GM18499 (cell line): ENCODE data around the gene ADAM12.

ENCODE experiments used
- ATAC-seq: cut with Tn5 transposase; IDR thresholded peaks from one replicate; pipeline ENCODE4 v1.9.1; 2021; ENCODE audit warnings: moderate number of reproducible peaks; ENCODE audit not compliant: insufficient read depth, unreplicated experiment

The ADAM12 gene

DNA sequence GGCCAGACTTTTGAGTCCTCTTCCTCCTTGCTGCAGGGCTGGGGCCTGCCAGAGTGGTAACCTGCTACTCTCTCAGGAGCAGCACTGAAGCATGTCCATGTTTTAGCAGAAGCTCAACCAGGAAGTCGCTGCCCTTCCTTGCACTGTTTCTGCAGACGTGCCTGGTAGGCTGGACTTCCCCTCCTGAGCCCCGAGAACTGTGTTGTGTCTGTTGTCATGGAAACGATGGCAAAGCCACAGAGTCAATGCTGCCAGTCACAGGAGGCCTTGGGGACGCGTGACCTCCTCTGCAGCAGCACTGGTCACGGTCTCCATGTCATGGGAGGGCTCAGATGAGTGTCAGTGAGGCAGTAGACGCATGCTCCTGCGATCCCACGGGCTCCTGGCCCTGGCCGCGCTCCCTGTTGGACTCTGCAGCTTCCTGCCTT, 346.5 kb downstream of the ADAM12 start:
- peak; percentile 99 for ATAC-seq

DNA sequence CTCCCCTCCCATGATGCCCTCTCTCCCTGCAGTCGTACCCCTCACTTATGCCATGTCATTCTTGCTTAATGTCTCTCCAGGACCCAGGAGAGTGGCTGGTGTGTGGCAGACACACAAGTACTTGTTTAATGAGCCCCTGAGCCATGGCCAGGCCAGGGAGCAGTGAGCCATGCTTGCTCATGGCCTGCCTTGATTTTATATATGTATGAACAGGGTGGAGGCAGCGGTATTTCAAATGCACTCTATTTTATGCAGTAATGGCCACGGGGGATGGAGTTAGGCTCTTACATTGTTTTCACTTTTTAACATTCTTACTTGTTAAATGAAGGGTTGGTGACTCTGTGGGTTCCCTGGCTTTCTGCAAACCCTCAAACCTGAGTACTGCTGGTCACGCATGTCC, 347.2 kb downstream of the ADAM12 start:
- no peak for ATAC-seq

DNA sequence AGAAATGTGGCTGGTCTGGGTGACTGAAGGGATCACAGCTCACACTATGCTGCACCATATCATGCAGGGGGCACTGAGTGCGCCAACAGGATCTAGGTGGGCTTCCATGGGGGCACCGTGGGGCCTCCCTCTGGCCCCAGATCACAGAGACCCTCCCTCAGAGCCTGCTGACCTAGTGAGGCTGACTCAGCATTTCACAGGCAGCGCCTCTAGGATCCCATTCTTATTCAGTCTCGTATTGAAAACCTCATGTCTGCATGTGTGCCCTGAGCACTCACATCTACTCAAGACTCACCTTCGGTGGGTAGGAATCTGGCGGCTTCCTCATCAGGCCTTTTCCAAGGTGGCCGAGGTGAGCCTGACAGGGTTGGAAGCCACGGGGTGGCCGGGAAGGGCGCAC, 350.3 kb downstream of the ADAM12 start:
- no peak for ATAC-seq

DNA sequence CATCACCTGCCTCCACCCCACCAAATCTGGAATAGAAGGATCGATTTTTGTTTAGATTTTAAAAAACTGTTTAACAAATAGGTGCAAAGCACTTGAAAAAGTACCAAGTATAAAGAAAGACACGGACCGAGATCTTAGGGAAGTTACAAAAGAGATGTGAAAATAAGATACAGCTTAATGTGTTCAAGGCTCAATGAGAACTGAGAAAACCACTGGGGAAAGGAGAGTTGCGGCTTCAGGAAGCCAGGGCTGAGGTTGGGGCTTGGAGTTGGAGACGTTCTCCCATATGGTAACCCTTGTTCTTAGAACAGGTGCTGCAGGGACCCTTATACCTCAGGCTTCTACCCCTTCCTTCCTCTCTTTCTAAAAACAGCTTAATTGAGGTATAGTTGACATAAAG, 351.8 kb downstream of the ADAM12 start:
- no peak for ATAC-seq

DNA sequence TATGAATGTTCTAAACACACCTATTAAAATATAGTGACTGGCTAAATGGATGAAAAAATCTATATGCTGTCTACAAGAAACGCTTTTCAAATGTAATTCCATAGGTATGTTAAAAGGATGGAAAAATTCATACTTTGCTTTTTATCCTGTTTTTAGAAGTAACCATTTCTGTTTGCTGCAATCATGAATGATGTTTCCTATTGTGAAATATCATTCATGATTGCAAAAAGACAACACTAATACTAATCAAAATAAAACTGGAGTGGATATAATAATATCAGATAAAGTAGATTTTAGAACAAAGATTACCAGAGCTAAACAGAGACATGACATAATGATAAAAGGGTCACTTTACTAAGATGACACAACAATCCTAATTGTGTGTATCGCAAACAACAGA, 353.7 kb downstream of the ADAM12 start:
- no peak for ATAC-seq

DNA sequence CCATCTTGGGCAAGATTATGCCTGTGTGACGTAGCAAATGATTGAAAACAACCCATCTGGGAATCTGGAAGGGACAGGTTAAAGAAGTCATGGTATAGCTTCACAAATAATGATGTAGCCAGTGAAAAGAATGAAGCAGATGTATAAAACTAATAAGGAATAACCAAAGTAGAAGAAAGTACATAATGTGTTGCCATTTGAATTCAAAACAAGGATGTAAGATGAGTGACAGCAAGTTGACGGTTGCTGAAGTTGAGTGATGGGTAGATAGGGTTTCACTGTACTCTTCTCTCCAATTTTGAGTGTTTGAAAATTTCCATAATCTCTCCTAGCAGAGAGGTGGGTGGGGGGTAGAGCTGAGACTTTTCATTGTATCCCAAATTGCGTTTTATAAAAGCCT, 358.3 kb downstream of the ADAM12 start:
- ATAC-seq = no peak

DNA sequence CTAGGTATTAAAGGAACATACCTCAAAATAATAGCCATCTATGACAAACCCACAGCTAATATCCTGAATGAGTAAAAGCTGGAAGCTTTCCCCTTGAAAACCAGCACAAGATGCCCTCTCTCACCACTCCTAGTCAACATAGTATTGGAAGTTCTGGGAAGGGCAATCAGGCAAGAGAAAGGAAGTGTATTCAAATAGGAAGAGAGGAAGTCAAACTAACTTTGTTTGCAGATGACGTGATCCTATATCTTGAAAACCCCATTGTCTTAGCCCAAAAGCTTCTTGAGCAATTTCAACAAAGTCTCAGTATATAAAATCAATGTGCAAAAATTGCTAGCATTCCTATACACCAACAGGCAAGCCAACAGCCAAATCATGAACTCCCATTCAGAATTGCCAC, 360.6 kb downstream of the ADAM12 start:
- no peak for ATAC-seq

DNA sequence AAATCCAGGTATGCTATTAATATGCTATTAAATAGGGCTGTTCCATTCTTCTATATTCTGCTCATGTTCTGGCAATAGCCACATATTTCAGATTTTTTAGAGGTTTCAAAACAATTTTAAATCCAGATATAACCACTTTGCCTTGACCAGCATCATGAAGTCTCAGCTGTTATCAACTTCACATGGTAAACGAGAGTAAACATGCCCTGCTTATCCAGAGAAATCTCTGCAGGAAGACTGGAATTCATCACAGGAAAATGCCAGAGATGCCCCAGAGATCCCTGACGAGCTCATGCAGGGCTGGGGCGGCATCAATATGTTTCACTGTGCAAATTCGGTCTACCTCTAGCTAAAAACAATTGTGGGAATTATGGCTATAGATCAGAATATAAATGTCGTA, 365.4 kb downstream of the ADAM12 start:
- no peak for ATAC-seq

DNA sequence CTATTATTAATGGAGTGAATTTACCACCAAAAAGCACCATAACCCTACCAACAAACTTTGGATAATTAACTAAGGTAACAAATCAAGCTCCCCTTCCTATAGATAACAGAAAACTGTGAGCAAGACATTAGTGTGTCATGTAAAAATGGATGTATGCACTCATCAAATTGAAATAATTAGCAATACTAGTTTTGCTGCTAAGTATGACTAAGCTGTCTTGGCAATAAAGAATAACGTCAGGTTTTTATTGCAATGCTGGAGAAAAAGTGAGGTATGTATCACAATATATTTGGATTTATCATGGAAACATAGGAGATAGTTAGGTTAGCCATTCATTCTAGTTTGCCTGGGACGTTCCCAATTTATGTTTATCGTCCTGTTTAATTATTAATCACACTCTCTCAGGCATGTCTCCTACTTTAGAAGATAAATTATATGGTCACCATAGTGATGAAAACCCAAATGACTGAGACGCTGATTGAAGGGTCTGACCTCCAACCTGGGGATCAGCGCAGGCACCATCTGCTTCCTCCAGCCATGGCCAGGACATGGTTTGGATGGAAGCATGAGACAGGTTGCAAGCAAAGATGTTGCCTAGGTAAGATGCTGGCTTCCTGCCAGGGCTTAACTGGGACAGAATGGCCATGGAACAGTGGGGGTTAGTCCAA, 366.3 kb downstream of the ADAM12 start:
- ATAC-seq = no peak

DNA sequence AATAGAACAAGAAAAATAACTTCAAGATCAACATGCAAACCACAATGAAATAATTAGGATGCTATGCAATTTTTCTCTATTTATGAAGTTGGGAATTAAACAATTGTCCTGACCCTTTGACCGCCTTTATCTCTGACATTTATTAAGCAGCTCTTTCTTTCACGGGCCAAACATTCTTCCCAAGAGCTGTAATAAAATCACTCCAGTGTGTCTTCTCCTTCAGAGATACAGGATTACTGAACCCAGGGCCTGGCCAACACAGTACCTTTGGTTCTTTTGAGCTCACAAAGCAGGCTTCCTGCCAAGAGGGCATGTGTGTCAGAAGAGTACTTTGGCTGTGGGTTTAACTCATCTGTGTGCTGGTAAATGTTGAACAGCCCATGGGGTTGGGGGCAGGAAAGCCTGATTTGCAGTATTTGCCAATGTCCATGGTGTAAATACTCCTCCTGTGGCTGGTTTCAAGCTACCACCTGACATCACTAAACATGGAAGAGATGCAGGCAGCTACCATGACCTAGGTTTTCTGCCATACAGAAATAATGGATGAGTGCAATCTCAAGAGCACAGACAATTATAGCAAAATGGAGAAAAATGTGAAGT, 370.2 kb downstream of the ADAM12 start:
- ATAC-seq = no peak

DNA sequence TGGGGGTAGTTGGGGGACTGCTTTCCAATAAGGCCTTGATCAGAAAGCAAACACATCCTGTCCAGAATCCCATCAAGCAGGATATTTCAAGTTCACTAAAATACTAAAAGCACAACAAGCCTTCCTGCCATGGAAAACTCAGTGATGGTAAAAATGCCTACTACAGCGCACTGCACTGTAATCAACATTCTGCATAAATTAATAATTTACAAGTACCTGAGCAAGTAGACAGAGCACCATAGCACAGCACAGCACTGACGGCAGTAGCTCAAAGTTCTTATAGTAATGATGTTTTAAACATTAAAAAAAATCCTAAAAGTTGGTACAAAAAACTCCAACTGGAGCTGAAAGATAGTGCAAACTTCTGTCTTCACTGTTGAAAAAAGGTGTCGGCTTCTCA, 371.4 kb downstream of the ADAM12 start:
- no peak for ATAC-seq

DNA sequence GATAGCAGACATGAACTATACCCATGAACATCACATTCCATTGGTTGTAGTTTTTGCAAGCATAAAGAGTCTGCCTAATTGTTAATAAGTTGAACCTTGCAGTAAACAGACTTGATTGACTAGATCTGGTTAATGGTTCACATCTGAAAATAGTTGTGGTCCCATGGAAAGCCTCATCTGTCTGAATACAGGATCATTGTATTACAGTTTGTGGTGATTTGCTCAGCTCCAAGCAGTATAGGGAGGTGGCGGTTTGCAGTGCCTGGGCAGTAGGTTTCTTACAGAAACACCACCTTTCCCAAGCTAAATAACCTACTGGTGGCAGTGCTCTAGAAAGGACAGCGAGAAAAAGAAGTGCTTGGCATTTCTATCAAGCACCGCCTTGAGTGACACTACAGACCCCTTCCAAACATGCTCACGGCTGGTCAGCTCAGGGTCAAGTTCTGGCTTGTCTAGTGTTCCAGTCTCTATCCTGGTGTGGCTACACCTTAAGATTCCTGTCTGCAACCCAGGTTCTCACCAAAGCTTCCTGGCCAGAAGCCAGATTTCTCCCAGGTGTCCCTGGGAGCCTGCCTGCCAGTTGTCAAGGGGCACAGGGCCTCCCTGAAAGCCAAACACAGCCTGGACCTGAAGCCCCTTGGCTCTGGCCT, 372.0 kb downstream of the ADAM12 start:
- no peak for ATAC-seq

DNA sequence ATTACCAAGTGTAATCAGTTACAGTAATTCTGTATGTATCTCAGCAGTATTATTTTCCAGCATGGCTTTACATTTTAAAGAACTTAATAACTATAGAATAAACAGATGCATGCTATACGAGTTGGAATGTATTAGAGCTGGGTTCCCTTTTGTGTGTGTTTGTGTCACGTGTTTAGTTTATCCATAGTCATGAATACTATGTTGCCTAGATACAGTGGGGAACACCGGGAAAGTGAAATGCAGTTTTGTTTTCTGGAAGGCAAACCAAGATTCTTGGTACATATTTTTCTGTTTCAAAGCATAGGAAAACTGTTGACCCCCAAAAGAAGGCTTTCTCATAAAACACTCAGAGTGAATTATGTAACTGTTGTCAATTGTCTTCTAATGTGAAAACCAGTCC, 372.9 kb downstream of the ADAM12 start:
- ATAC-seq = no peak

DNA sequence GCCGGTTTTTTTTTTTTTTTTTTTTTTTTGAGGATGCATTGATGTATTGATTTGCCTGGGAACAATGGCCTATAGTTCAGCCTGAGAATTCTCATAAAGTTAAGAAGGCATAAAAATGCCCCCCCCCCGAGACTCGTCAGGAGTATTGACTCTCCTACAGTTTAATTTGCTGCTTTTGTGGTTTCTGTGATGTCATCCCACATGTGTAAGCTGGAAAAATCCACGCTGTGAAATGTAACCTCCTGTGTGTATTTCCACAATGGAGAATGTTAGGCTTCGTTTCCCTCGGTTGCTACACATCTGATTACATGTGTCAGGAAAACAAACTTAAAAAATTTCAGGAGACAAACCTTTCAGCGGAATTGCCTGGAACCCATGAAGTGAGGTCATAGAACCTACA, 374.0 kb downstream of the ADAM12 start:
- ATAC-seq = no peak

DNA sequence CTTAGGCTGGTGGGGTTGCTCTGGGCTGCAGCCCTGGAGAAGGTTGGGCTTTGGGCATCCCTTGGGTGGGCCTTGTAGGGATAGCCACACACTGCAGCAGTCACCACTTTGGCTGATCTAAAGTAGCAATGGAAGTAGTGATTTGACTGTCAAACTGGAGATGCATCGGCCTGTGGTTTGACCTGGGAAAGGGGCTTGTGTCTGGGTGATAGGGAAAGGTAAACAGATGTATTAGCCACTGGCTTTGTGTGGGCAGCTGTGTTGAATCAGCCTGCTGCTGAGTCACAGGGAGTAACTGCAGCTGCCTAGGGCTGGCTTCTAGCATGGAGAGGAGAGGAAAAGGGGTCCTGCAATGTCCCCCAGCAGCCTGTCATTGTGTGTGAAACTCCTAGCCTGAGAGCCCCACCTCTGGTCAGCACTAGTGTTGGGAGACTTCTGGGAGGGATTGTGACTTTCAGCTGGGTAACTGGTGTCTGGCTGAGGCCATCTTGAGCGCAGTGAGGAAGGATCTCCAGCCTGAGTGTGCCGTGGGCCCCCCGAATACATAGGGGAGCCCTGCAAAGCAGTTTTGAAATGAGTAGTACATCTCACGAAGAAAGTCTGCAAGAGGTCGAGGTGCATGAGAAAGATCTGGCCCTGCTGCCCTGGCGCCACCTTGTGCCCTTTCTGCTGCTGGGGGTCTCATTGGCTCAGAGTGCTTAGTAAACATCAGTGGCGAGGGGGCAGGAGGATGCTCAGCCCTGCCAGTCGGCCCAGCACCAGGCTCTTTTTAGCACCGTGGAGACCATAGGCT, 374.6 kb downstream of the ADAM12 start:
- peak; percentile 53 for ATAC-seq

DNA sequence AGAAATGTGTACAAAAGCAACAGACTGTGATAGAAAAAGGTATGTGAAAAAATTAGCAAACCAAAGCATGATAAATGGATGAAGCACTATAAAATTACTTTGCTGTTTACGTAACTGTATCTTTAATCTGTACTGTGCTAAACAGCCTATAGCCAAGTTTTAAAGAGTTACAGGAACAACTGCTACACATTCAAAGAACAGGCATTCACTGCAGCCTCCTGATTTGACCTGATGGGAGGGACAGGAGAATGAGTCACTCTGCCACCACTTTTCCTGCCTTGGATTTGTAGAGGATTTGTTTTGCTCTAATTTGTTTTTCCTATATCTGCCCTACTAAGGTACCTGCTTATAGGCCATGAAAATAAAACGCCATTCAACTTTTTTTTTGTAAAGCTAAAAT, 375.8 kb downstream of the ADAM12 start:
- no peak for ATAC-seq

DNA sequence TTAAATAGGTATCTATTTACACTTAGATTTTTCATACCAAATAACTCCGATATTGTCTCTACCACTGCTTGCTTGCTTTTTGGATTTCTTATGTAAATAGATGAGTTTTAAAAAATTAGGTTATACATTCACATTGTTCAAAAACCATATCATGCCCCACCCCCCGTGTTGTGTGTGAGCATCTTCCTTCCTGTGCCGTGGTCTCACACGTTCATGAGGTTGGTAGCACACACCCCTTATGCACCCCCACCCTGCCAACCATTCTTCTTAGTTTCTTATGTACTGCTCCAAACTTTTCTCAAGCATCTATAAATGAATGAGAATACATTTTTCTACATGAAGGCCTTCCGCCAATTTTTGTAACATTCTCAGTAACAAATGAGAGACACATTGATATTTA, 376.3 kb downstream of the ADAM12 start:
- no peak for ATAC-seq

DNA sequence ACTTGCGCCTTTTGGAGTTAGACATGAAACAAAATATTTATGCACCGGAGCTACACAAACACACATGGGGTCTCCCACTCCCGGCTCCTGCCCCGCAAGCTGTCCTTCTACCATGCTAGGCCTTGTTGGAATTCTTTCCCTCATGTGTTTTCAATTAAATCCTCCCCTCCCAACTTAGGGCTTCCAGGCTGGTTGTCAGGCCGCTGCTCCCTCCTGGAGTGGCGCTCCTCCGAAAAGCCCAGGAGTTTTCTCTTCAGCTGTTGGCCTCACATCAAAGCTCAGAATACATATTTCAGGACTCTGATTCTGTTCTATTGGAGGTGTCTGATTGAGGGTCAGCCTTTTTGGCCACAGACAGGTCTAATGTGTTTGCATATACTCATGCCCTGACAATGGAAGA, 378.6 kb downstream of the ADAM12 start:
- no peak for ATAC-seq

DNA sequence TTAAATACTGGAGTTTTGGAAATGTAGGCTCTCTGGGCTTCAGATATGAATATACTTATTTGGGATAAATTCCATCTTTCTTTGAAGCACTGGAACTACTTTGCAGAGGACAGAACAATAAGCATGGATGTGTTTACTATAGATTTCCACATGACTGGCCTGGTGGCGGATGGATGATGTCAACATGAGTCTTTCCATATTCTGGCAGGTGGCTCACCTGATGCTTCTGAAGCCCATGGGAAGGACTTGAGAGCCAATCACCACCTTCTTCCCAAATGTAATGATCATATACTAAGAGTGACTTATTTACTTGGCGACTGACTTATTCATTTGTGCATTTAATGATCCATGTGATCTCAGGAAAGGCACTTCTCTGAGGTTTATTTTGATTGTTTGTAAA, 381.4 kb downstream of the ADAM12 start:
- no peak for ATAC-seq

DNA sequence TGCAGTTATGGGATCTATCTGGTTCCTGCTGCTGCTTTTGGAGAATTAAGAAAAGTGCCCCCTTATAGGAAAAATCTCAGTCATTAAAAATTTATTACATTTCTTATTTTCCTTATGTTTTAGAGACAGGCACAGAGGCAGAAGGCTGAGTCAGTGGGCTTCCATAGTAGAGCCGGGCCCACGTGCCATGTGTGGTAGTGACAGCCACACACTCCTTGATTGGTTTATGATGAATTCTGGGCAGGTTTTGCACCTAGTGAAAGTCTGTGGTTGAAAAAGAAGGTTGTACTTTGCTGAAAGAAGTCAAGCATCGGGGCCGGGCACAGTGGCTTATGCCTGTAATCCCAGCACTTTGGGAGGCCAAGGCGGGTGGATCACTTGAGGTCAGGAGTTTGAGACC, 382.0 kb downstream of the ADAM12 start:
- ATAC-seq = no peak

DNA sequence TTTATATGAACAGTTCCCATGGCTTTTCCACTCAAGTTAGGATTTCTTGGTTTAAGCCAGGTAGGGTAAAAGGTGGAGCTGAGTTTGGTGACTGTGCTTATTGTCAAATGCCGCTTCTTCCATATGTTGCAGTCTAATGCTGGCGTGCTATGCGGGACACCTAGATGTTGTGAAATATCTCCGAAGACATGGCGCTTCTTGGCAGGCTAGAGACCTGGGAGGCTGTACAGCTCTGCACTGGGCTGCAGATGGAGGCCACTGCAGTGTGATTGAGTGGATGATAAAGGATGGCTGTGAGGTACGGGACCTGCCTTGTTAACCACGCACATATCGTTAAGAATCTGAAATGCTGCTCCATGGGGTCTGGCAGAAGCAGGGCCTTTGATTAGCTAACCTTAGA, 383.5 kb downstream of the ADAM12 start:
- no peak for ATAC-seq
